Gastrocnemius medialis (tissue), 4 donors: ENCODE results near the gene PPP1R14C.

ENCODE experiments used
- CTCF ChIP-seq, 5 experiments: fragments of 450-650 bp in 3 of 5; fragments of 200-600 bp in 2 of 5; sonication (generic) in 2 of 5; IDR thresholded peaks in 4 of 5; conservative IDR thresholded peaks in 1 of 5; 1 replicate in 4 of 5; 2 replicates in 1 of 5; pipeline ENCODE4 v1.5.1; 2016 to 2019; ENCODE audit warnings: antibody characterized with exemption in 5 of 5, mild to moderate bottlenecking in 3 of 5, moderate library complexity in 3 of 5
- POLR2A ChIP-seq, 2 donors: fragments of 450-650 bp; IDR thresholded peaks; one replicate each; pipeline ENCODE4 v1.6.1; 2017; ENCODE audit warnings: antibody characterized with exemption in 2 of 2, mild to moderate bottlenecking in 2 of 2, moderate library complexity in 2 of 2

GRCh38 chr6:150134280-150134920 is 8.4 kb upstream of the PPP1R14C start:
- TF ChIP-seq CTCF (IDR thresholded peaks at IDR 0.05 in 4 of 5, conservative IDR thresholded peaks at IDR 0.05 in 1 of 5) (no peak), POLR2A (IDR thresholded peaks at IDR 0.05) (no peak)
